Parathyroid adenoma (tissue), 2 donors: ENCODE data around the gene ZNF787.

Experiments used
- H2AFZ ChIP-seq: fragments of 300-600 bp; sonication (generic); one replicate; pipeline ENCODE4 v1.7.0; 2017; ENCODE audit warnings: antibody characterized with exemption, mild to moderate bottlenecking
- H3K27ac ChIP-seq: fragments of 300-600 bp; sonication (generic); one replicate; pipeline ENCODE4 v1.7.0; 2017
- H3K27me3 ChIP-seq: fragments of 300-600 bp; sonication (generic); one replicate; pipeline ENCODE4 v1.7.0; 2017; ENCODE audit warnings: low read length; ENCODE audit not compliant: control insufficient read depth, insufficient read depth
- H3K36me3 ChIP-seq: fragments of 300-600 bp; sonication (generic); one replicate; pipeline ENCODE4 v1.7.0; 2017; ENCODE audit warnings: low read length; ENCODE audit not compliant: control insufficient read depth, insufficient read depth
- H3K4me1 ChIP-seq: fragments of 300-600 bp; sonication (generic); one replicate; pipeline ENCODE4 v1.7.0; 2017; ENCODE audit warnings: control low read depth
- H3K4me2 ChIP-seq: fragments of 300-600 bp; sonication (generic); one replicate; pipeline ENCODE4 v1.7.0; 2017; ENCODE audit warnings: low read length
- H3K4me3 ChIP-seq: fragments of 300-600 bp; sonication (generic); one replicate; pipeline ENCODE4 v1.7.0; 2017; ENCODE audit warnings: low read depth, low read length
- H3K79me2 ChIP-seq: fragments of 300-600 bp; sonication (generic); one replicate; pipeline ENCODE4 v1.7.0; 2017; ENCODE audit warnings: control low read depth
- H3K9ac ChIP-seq: fragments of 300-600 bp; sonication (generic); one replicate; pipeline ENCODE4 v1.7.0; 2017; ENCODE audit warnings: mild to moderate bottlenecking
- H3K9me3 ChIP-seq: fragments of 300-600 bp; sonication (generic); one replicate; pipeline ENCODE4 v1.7.0; 2017; ENCODE audit warnings: low read length; ENCODE audit not compliant: control insufficient read depth
- CTCF ChIP-seq: fragments of 300-600 bp; sonication (generic); IDR thresholded peaks from one replicate; pipeline ENCODE4 v1.7.0; 2017; ENCODE audit warnings: antibody characterized with exemption, mild to moderate bottlenecking
- donor health status: primary hyperparathyroidism.

ZNF787 gene

GRCh38 chr19:56162258-56162657 is 41.2 kb upstream of the ZNF787 start:
- no peak overlapping the region for H3K27ac ChIP-seq
- H3K27me3 ChIP-seq, result no peaks in the 10 kb centered on the region
- H3K4me1 ChIP-seq, result no peaks in the 10 kb centered on the region
- no peaks in the 10 kb centered on the region for H3K36me3 ChIP-seq
- no peaks in the 10 kb centered on the region for H3K79me2 ChIP-seq
- H3K9me3 ChIP-seq, result no peaks in the 10 kb centered on the region
- H3K9ac ChIP-seq, result no peak overlapping the region
- no peak overlapping the region for H3K4me3 ChIP-seq
- H3K4me2 ChIP-seq, result no peak overlapping the region
- H2AFZ ChIP-seq, result no peak overlapping the region
- TF ChIP-seq CTCF, result no peak

- no peak overlapping the region for H3K9ac ChIP-seq
- no peak overlapping the region for H3K4me3 ChIP-seq
- no peak overlapping the region for H2AFZ ChIP-seq
- H3K4me2 ChIP-seq, result no peak overlapping the region
- TF ChIP-seq CTCF, result no peak
- no peak overlapping the region for H3K27ac ChIP-seq
- H3K9me3 ChIP-seq, result no peaks in the 10 kb centered on the region
- no peaks in the 10 kb centered on the region for H3K36me3 ChIP-seq
- H3K27me3 ChIP-seq, result no peaks in the 10 kb centered on the region
- H3K4me1 ChIP-seq, result no peaks in the 10 kb centered on the region
- no peaks in the 10 kb centered on the region for H3K79me2 ChIP-seq
Measured at GRCh38 chr19:56161534-56161933, 40.4 kb upstream of the ZNF787 start.

GRCh38 chr19:56159622-56160271 is 38.7 kb upstream of the ZNF787 start:
- no peak for TF ChIP-seq CTCF
- H3K27ac ChIP-seq, result no peak overlapping the region
- no peak overlapping the region for H3K4me2 ChIP-seq
- no peak overlapping the region for H2AFZ ChIP-seq
- no peak overlapping the region for H3K4me3 ChIP-seq
- no peaks in the 10 kb centered on the region for H3K79me2 ChIP-seq
- H3K4me1 ChIP-seq, result no peaks in the 10 kb centered on the region
- H3K9me3 ChIP-seq, result no peaks in the 10 kb centered on the region
- H3K9ac ChIP-seq, result no peak overlapping the region
- no peaks in the 10 kb centered on the region for H3K27me3 ChIP-seq
- no peaks in the 10 kb centered on the region for H3K36me3 ChIP-seq

GRCh38 chr19:56159009-56159559 is 38.0 kb upstream of the ZNF787 start:
- no peak for TF ChIP-seq CTCF
- H3K36me3 ChIP-seq, result no peaks in the 10 kb centered on the region

More at GRCh38 chr19:56159009-56159559, 38.0 kb upstream of the ZNF787 start:
- Histone ChIP-seq H3K79me2 (no peaks in the 10 kb centered on the region), H2AFZ (no peak overlapping the region), H3K9me3 (no peaks in the 10 kb centered on the region), H3K4me2 (no peak overlapping the region), H3K27me3 (no peaks in the 10 kb centered on the region), H3K4me3 (no peak overlapping the region), H3K4me1 (no peaks in the 10 kb centered on the region), H3K27ac (no peak overlapping the region), H3K9ac (no peak overlapping the region)
